Stimulated activated CD4-positive, alpha-beta T cell treated with anti-CD3 and anti-CD28 coated beads, Interleukin-2, amount 100 ng/mL, for 24 hours (primary cell): Measurements from ENCODE around the gene LAMA5.

Source experiments
- DNase-seq, 2 donors: peaks; one replicate each; pipeline ENCODE4 v3.0.0-alpha.2; 2020

Gene LAMA5

DNA sequence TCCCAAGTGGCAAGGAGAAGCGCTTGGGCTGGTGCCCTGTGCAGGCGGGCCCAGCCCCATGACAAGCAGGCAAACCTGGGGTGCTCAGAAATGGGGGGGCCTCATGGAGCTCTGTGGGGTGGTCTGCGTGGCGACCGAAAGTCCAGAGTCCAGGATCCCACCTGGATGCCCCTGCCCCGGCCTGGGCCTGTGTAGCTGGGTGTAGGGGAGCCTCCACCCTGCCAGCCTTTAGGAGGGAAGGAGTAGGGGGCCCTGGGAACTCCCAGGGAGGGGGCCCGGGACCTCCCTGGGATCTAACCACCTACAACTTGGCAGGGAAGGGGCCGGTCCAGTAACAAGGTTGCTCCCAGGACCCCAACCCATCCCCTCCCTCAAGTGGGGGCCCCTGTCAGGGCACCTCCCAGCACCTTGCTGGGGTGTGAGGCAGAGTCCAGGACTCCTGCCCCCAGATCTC is 4.5 kb upstream of the LAMA5 start:
- no peak for DNase-seq

DNA sequence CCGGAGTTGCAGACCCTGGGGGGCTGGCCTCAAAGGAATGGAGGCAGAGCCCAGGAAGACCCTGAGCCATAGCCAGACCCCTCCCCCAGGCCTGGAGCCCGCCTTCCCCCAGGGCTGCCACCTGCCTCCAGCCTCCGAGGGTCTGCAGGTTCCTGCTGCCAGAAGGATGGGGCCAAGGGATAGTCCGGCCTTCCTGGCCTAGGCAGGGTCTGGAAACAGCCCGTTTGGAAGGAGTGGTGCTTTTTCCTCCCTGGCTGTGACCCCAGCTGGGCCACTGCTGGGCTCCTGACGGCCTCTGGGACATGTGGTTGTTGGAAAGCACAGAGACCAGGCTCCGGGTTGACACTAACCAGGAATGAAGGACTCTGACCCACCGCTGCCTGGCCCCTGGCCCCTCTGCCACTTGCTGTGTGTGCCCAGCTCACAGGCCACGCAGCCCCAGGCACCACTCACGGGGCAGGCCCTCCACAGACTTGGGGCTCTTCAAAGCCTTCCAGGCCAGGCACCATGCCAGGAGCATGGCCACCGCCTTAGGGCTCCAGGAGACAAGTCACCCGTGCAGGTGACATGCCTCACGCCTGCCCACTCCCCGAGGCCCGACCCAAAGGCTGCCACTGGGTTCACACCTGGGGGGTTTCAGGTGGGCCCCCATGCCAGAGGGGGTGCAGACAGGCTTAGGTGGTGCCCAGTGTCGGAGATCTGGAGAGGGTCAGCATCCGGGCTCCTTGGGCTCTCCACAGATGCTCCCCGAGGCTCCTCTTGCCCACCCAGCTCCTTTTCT is 3.9 kb upstream of the LAMA5 start:
- no peak for DNase-seq

- peak; percentile 46 to 60 for DNase-seq
These were observed 3.1 kb upstream of the LAMA5 start for GRCh38 chr20:62370115-62370806.

DNA sequence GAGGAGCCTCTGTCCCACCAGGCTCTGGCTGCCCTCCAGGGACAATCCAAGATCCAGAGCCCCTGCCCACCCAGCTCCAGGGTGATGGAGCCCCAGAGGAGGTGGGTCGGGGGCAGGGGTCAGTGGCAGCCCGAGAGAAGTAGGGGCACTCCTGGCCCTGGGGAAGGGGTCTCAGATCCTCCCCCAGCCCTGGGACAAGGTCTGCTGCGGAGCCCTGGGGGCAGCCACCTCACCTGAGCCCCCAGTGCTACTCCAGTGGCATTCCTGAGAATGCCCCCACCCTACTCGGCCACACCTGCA is 2.7 kb upstream of the LAMA5 start:
- DNase-seq = no peak

- DNase-seq = no peak
These were observed 2.1 kb upstream of the LAMA5 start for GRCh38 chr20:62368976-62369814.

DNA sequence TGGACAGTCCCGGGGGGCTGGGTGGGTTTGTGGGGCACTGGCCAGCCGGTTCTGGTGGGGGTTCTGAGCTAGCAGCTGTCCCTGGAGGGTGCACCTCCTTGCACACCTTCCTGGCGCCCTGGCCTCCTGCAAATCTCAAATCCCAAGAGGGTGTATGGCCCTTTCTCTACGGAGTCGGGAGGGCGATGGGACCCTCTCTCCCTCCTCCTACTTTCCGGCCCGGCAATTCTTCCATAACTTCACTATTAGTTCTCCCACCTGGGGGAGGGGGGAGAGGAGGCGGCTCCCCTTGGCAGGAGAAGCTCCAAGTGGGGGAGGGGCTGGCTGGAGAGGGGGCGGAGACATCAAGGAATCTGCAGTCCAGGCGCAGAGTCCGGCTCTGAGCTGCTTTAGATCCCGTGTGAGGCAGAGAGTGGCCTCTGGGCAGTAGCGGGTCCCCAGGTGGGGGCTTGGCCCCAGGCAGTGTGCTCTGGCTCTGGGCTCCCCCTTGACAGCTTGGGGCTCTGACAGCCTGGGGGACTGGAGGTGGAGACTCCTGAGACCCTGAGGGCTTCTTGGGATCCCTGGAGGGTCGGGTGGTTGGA is 1.4 kb upstream of the LAMA5 start:
- no peak for DNase-seq

- no peak for DNase-seq
These were observed 700 bp upstream of the LAMA5 start for GRCh38 chr20:62367633-62368391.

DNA sequence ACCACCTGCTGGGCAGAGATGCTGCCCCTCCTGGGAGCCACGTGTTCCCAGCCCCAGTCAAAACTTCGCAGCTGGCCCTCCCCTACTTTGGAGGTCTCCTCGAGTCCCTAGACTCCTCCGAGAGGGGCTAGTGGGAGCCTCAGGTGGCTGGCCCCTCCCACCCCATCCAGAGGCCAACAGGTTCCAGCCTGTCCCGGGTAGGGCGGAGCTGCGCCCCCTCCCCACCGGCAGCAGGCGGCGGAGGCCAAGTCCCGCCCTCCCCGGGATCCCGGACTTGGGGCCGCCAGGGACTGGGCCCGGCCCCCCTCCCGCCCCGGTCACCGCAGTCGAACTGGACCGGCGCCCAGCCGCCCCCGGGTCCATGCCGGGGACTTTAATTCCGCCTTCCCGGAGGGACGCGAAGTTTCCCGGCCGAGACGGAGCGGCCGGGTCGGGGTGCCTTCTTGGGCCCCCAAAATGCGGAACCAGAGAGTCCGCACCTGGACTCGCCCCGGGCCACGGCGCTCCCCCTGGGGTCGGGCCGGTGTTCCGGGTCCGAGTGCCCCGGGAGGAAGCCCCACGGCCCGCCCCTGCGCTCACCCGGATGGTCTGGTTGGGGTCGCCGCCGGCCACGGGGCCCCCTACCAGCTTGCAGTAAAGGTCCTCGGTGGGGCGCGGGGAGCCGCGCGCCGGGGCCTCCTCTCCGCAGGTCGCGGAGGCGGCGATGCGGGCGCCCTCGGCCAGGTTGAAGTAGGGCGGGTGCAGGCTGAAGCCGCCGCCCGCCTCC is 559 bp downstream of the LAMA5 start:
- DNase-seq = no peak

- no peak for DNase-seq
These were observed 1.2 kb downstream of the LAMA5 start for GRCh38 chr20:62365814-62366369.

DNA sequence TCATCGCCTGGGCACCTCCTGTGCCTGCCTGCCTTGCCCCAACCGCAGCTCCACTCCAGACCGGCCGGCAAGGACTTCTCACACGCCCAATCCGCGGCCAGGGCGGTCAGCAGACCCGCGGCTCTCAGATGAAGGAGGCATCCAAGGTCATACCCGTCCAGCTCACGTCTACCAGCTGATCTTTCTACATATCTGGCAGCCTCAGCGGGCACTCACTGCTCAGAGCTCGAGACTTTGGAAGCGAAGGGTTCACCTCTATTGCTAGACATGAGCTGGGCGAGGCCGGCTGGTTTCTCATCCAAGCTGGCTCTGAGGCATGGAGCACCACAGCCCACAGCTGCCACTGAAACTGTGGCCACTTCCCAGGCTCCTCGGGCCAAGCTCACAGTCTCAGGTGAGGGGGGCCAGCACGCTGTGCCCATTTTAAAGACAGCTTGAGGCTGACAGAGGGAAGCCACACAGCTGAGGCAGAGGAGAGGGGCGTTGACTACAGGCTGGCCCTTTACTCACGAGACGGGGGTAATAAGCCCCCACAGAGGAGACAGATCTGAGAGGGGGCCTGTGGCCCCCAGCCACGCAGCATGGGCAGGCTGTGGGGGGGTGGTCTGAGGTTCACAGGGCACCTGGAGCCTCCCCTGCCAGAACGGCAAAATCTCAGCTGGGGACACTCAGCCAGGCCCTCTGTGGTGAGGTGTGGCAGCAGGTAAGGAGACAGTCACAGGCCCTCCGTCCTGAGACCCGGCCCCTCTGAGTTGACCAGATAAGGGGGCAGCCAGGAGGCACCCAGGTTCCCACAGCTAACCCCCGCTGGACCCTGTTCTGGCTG is 2.0 kb downstream of the LAMA5 start:
- DNase-seq = no peak

- no peak for DNase-seq
These were observed 2.9 kb downstream of the LAMA5 start for GRCh38 chr20:62363920-62364851.

GRCh38 chr20:62362991-62363919 is 3.9 kb downstream of the LAMA5 start:
- no peak for DNase-seq

GRCh38 chr20:62362590-62362940 is 4.5 kb downstream of the LAMA5 start:
- no peak for DNase-seq

- no peak for DNase-seq
These were observed 5.1 kb downstream of the LAMA5 start for GRCh38 chr20:62361799-62362589.

GRCh38 chr20:62360854-62361798 is 6.0 kb downstream of the LAMA5 start:
- no peak for DNase-seq

DNA sequence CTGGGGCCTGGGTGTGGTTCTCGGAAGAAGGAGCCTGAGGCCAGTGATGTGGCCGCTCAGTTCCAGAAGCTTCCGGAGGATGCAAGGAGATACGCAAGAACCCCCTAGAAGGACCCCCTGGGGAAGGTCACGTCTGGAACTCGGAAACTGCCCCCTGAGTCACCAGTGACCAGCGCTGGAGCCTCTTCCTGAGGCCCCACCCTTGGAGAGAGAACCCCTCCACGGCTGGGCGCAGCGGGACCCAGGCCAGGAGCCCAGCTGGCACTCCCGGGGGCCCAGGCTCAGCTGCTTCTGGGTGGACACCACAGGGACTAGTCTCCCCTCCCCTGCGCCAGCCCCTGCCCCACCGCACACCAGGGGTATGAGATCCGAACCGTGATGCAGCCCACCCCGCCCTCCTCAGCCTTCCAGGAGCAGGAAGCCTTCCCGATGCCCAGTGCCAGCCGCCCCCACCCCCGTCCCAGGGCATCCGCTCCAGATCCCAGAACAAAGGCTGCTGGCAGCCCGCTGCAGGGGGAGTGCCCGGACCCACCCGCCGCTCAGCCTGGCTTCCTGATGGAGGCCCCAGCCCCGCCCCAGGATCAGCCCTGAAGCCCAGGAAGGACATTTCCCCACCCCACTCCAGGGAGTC is 7.5 kb downstream of the LAMA5 start:
- no peak for DNase-seq
